K562 (cell line): ENCODE measurements around the gene TMEM239.

Experiments used
- SETDB1 ChIP-seq: IDR thresholded peaks from one replicate; pipeline ENCODE4 v1.6.1; 2012; ENCODE audit warnings: low read length, control low read depth, inconsistent platforms
- TF ChIP-seq, protein P1 (sequence below): fragments of 450-650 bp; formaldehyde crosslinking; IDR thresholded peaks from 2 replicates; pipeline ENCODE4 v1.4.0; 2020; ENCODE audit warnings: mild to moderate bottlenecking, moderate library complexity

DNA sequence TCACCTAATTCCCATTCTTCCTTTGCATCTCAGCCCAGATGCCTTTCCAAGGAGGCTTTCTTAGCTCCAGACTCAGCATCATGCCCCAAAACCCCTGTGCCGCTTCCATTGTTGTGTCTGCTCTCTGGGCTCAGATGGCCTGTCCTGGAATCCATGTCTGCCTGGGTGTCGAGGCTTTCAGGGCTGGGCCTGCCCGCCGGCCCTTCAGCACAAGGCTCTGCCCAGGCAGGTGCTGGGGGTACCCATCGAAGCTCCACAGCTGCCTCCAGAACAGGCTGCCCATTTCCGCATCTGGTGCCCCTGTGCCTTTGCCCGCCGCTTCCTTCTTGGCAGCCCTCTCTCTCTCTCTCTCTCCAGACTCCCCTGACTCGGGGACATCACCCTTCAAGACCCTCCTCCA is 16.9 kb upstream of the TMEM239 start:
- no peak for TF ChIP-seq SETDB1
- TF ChIP-seq, protein P1, sequence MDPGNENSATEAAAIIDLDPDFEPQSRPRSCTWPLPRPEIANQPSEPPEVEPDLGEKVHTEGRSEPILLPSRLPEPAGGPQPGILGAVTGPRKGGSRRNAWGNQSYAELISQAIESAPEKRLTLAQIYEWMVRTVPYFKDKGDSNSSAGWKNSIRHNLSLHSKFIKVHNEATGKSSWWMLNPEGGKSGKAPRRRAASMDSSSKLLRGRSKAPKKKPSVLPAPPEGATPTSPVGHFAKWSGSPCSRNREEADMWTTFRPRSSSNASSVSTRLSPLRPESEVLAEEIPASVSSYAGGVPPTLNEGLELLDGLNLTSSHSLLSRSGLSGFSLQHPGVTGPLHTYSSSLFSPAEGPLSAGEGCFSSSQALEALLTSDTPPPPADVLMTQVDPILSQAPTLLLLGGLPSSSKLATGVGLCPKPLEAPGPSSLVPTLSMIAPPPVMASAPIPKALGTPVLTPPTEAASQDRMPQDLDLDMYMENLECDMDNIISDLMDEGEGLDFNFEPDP (CRISPR knock-in tag) = no peak
